Activated CD4-positive, alpha-beta T cell treated with anti-CD3 and anti-CD28 coated beads for 24 hours (primary cell): ENCODE results near the gene KLC3.

Experiments
- DNase-seq, 2 donors: peaks; one replicate each; pipeline ENCODE4 v3.0.0-alpha.2; 2020; ENCODE audit warnings: low read depth in 2 of 2

The KLC3 gene

GRCh38 chr19:45348367-45349125, 8.0 kb downstream of the KLC3 start:
- no peak for DNase-seq

GRCh38 chr19:45349126-45349415, 8.5 kb downstream of the KLC3 start:
- no peak for DNase-seq

- DNase-seq, result no peak
These were observed 8.9 kb downstream of the KLC3 start for GRCh38 chr19:45349430-45349941.

- no peak for DNase-seq
These were observed 10.0 kb downstream of the KLC3 start for GRCh38 chr19:45350477-45351058.

GRCh38 chr19:45351401-45351952, 10.9 kb downstream of the KLC3 start:
- no peak for DNase-seq

- no peak for DNase-seq
These were observed 11.5 kb downstream of the KLC3 start for GRCh38 chr19:45352062-45352461.

GRCh38 chr19:45352471-45352870, 11.9 kb downstream of the KLC3 start:
- DNase-seq, result no peak

GRCh38 chr19:45352914-45353796, 12.6 kb downstream of the KLC3 start:
- DNase-seq, result no peak

GRCh38 chr19:45354241-45354842, 13.8 kb downstream of the KLC3 start:
- DNase-seq, result no peak

- no peak for DNase-seq
These were observed 14.9 kb downstream of the KLC3 start for GRCh38 chr19:45355402-45355801.

- no peak for DNase-seq
These were observed 15.4 kb downstream of the KLC3 start for GRCh38 chr19:45355910-45356309.

- no peak for DNase-seq
These were observed 16.4 kb downstream of the KLC3 start for GRCh38 chr19:45356760-45357444.

GRCh38 chr19:45357445-45357783, 16.9 kb downstream of the KLC3 start:
- no peak for DNase-seq

- no peak for DNase-seq
These were observed 17.8 kb downstream of the KLC3 start for GRCh38 chr19:45358213-45358792.

GRCh38 chr19:45361608-45362007, 21.1 kb downstream of the KLC3 start:
- DNase-seq, result no peak

GRCh38 chr19:45362291-45362690, 21.7 kb downstream of the KLC3 start:
- no peak for DNase-seq

- no peak for DNase-seq
These were observed 23.4 kb downstream of the KLC3 start for GRCh38 chr19:45363861-45364459.

- DNase-seq, result no peak
These were observed 24.1 kb downstream of the KLC3 start for GRCh38 chr19:45364696-45365095.

GRCh38 chr19:45368127-45368526, 27.6 kb downstream of the KLC3 start:
- DNase-seq, result no peak

GRCh38 chr19:45368737-45369340, 28.3 kb downstream of the KLC3 start:
- no peak for DNase-seq
